ENCODE measurements around the gene PREX1.

Gene PREX1

GRCh38 chr20:48694381-48694865, 133.4 kb downstream of the PREX1 start:
- DNase-seq, result no peak

DNA sequence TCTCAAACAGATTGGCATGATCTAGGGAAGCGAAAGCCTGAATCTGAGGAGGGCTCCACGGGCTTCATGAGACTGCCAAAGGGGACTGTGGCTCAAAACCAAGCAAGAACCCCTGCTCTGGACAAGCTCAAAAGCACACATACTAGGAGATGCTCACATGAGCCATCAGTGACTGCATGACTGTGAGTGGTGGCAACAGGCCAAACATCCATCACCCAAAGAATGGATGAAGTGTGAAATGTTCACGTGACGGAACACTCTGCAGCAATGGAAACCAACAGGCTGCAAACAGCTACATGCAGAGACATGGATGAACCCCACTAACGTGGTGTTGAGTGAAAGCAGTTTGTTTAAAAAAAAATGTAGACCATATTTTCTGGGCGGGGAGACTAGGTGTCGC, 136.3 kb downstream of the PREX1 start:
- DNase-seq, result peak; percentile 58

DNA sequence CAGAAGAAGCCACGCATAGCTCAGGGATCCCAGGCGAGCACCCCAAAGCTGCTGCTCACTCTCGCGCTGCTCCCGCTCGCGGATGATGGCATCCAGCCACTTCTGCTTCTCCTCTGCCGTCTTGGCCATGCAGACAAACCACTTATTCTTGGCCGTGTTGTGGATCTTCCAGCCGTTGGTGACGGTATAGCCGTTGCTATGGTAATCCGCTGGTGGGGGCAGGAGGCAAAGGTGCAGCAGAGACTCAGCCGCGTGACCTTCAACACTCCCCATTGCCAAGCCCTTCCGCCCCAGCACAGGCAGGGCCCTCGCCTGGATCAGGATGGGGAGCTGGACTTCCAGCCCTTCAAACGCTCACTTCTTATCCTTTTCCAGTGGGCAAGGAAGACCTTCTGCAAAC, 136.9 kb downstream of the PREX1 start:
- peak; percentile 89 for DNase-seq

- DNase-seq, result no peak
These were observed 137.8 kb downstream of the PREX1 start for GRCh38 chr20:48689874-48690571.

DNA sequence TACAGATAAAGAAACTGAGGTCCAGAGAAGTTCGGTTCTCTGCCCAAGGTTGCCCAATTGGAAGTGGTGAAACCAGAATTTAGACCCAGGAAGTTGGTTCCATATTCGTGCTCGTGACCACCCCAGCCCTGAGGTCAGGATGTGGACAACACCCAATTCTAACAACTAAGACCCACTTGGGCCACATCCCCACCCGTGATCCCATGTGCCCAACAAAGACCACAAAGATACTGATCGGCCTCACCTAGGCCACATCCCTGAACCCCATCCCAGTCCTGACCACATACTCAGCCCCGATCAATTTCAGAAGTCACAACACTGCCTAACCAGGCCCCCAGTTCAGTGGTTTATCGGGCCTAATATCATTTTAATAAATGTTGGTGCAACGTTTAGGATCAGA, 138.4 kb downstream of the PREX1 start:
- no peak for DNase-seq

GRCh38 chr20:48688579-48688978, 139.2 kb downstream of the PREX1 start:
- no peak for DNase-seq

- no peak for DNase-seq
These were observed 140.5 kb downstream of the PREX1 start for GRCh38 chr20:48687117-48687800.

GRCh38 chr20:48686238-48687116, 141.3 kb downstream of the PREX1 start:
- DNase-seq, result peak; percentile 44

- no peak for DNase-seq
These were observed 142.5 kb downstream of the PREX1 start for GRCh38 chr20:48685300-48685699.

- DNase-seq, result peak; percentile 44
These were observed 143.2 kb downstream of the PREX1 start for GRCh38 chr20:48684501-48685041.

DNA sequence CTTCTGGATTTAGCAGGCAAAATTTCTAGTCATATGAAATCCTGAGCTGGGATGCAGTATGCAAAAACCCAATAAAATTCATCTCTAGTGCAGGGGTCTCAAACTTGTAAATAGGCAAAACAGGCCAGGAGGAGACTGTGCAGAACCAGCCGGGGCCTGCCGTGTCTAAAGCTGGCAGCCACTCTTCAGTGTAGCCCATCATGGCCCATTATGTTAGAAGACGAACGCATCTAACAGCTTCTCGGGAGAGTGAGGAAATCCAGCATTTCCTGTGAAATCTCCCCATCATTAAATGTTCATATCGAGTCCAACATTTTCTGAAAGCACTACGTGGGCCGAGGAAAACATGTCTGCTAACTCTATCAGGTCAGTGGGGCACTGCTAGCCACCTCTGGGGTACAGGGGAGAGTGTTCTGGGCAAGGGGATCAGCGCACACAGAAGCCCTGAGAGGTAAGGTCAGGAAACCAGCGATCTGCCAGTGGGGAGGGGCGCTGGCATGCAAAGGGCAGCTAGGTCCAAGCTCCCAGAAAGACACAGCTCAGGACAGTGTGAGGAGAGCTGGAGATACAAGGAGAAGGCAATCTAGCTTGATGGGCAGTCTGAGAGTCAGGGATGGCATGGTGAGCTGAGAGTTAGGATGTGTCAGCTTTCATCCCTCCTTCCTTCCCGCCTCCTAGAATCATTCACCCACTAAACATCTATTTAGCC, 144.2 kb downstream of the PREX1 start:
- no peak for DNase-seq

DNA sequence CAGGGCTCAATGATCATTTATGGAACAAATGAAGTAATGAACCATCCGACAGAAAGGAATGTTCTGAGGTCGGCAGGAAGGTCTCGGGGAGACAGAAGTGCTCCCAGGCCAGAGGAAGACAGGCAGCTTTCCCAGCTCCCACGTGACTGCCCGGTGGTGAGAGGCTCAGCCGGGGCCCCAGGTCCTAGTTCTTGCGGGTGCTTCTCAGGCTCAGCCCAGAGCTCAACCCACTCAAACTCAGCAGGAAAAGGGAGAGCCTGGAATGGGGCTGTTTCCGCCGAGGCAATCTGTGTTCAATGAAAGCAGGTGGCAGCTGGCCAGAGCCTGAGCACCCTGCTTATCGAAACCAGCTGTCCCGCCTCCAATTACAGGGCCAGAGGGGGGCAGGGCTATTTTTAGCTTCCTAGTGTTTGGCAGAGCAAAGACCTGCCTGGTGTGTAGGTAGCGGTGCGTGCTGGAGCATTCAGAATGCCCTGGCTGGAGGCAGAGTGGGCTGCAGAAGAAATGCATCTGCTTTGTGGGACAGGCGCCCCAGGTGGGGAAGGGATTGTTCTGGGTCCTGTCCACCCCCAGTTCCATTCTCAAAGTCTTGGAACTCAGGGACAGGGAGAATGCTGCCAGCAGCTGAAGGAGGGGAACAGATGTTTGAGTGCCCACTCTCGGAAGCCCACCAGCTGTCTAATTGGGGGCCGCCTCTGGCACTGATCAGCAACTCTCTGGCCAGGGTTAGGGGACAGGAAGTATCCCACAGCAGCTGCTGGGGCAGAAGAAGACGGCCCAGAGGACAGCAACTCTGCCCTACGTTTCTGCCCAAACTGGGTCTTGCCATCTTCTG, 145.1 kb downstream of the PREX1 start:
- DNase-seq, result peak; percentile 92

DNA sequence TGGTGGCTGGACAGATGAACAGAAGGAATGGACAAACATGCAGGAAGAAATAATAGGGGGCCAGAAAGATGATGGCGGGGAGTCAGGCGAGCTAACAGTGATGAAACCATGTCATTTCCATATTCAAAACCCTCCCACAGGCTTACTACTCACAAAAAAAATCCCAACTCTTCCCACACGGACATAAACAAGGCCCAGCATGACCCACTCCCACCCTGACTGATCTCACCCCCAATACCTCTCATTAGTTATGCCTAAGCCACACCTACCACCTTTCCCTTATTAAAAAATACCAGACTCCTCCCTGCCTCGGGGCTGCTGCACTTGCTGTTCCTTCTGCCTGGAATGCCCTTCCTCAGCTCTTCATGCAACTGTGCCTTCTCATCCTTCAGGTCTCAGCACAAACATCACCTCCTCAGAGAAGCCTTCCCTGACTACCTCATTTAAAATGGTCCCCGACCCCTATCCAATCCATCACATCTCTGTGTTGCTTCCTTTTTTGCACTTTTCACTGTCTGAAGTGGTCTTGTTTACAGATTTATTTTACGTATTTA, 145.8 kb downstream of the PREX1 start:
- DNase-seq, result no peak

- peak; percentile 44 for DNase-seq
These were observed 146.5 kb downstream of the PREX1 start for GRCh38 chr20:48681201-48681872.

DNA sequence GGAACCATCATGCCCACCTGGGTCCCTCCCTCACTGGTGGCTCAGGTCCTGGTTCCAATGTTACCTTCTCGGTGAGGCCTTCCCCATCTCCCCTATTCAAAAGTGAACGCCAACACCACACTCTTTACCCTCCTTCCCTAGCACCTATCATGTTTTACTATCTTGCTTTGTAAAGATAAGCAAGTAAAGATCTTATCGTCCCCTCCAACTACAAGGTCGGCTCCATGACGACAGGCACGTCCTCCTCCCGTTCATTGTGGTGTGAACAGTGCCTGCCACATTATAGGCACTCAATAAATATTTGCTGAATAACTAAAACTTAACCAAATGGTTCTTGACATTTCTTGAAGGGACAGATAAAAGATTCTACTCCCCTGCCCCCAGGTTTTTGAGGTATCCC, 147.1 kb downstream of the PREX1 start:
- DNase-seq, result no peak

GRCh38 chr20:48679599-48679998, 148.2 kb downstream of the PREX1 start:
- no peak for DNase-seq

DNA sequence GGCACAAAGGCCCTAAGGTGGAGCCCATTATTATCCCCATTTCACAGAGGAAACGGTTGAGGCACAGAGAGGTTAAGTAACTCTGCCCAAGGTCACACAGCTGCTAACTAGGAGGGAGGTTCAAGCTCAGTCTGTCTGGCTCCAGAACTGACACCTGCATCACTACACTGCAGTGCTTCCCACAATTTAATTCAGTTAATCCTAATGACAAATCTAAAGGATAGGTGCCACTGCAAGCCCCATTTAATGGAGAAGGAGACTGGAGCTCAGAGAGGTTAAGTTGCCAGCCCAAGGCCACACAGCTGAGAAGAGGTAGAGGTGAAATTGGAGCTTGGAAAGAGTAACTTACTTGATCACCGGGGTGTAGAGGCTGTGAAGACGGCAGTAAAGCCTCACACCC, 148.8 kb downstream of the PREX1 start:
- no peak for DNase-seq

DNA sequence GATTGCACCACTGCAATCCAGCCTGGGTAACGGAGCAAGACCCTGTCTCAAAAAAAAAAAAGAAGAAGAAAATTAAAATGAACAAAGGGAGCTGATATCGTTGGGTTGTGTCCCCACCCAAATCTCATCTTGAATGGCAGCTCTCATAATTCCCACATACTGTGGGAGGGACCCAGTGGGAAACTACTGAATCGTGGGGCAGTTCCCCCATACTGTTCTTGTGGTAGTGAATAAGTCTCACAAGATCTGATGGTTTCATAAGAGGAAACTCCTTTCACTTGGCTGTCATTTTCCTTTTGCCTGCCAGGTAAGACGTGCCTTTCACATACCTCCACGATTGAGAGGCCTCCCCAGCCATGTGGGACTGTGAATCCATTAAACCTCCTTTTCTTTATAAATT, 149.4 kb downstream of the PREX1 start:
- no peak for DNase-seq

DNA sequence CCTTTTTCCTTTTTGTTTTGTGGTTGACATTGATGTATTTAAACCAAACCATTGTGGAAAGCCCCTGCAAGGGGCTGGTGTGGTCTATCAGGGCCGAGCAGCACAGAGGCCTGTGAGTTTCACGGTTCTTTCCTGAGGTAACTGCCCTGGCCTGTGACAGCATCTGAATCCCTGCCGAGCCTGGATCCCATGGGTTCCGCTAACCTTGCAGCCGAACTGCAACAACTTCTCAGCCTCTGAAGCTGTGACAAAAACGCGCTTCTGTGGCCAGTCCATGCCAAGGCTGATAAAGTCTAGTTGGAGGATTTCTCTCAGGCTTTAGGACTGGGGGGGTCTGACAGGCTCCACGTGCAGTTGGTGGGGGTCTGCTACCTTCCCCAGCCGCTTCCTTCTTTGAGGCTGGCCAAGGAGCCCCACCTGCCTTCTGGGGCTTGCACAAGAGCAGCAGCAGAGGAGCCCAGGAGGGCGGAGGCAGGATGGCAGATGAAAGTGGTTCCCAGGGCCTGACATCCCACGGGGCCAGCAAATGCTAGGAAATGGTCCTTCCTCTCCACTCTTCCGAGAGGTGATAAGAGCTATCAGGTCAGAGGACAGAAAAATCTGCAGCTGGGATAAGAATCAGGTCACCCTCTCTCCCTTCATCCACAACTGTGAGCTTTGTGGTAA, 150.9 kb downstream of the PREX1 start:
- no peak for DNase-seq

DNA sequence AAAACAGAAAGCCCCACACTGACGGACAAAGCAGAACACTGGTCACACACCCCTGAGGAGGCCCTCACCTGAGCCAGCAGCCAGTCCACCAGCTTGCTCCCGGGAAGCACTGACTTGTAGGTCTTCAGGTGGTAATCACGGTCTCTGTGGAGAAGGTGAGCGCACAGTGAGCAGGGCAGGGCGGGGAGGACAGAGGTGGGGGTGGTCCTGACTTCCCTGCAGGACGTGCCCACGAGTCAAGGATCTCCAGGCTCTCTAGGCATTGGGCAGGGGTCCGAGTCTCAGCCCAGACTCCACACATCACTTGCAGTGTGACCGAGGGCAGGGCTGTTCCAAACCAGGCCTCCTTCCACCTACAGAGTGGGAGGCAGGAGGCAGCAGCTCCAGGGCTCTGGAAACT, 151.7 kb downstream of the PREX1 start:
- DNase-seq, result no peak

Measured in femur (tissue), 1 donor.